GM18873 (cell line): Measurements from ENCODE around the gene CCNL1.

Experiments
- ATAC-seq: cut with Tn5 transposase; IDR thresholded peaks from one replicate; pipeline ENCODE4 v1.9.1; 2021; ENCODE audit warnings: mild to moderate bottlenecking, moderate library complexity, moderate number of reproducible peaks; ENCODE audit not compliant: unreplicated experiment, low FRiP score

CCNL1 gene

GRCh38 chr3:157127831-157128767, 31.8 kb downstream of the CCNL1 start:
- ATAC-seq, result no peak

- ATAC-seq, result no peak
Observed at GRCh38 chr3:157127268-157127667, 32.7 kb downstream of the CCNL1 start.

GRCh38 chr3:157126365-157126764, 33.6 kb downstream of the CCNL1 start:
- no peak for ATAC-seq

GRCh38 chr3:157125101-157125500, 34.8 kb downstream of the CCNL1 start:
- no peak for ATAC-seq

- no peak for ATAC-seq
Observed at GRCh38 chr3:157123621-157124020, 36.3 kb downstream of the CCNL1 start.

- ATAC-seq, result no peak
Observed at GRCh38 chr3:157122832-157123427, 37.0 kb downstream of the CCNL1 start.

- no peak for ATAC-seq
Observed at GRCh38 chr3:157122116-157122515, 37.8 kb downstream of the CCNL1 start.

- no peak for ATAC-seq
Observed at GRCh38 chr3:157121522-157121921, 38.4 kb downstream of the CCNL1 start.

GRCh38 chr3:157120071-157120892, 39.7 kb downstream of the CCNL1 start:
- no peak for ATAC-seq

- ATAC-seq, result no peak
Observed at GRCh38 chr3:157119369-157119951, 40.5 kb downstream of the CCNL1 start.

- no peak for ATAC-seq
Observed at GRCh38 chr3:157117875-157118654, 41.9 kb downstream of the CCNL1 start.

- no peak for ATAC-seq
Observed at GRCh38 chr3:157117206-157117605, 42.7 kb downstream of the CCNL1 start.

GRCh38 chr3:157116017-157116416, 43.9 kb downstream of the CCNL1 start:
- ATAC-seq, result no peak

GRCh38 chr3:157115069-157116006, 44.6 kb downstream of the CCNL1 start:
- ATAC-seq, result no peak

- ATAC-seq, result no peak
Observed at GRCh38 chr3:157113832-157114505, 46.0 kb downstream of the CCNL1 start.

- no peak for ATAC-seq
Observed at GRCh38 chr3:157112536-157112935, 47.4 kb downstream of the CCNL1 start.

- ATAC-seq, result no peak
Observed at GRCh38 chr3:157111518-157111917, 48.4 kb downstream of the CCNL1 start.

- ATAC-seq, result no peak
Observed at GRCh38 chr3:157110761-157111278, 49.1 kb downstream of the CCNL1 start.
